Uterus (tissue), 4 donors: ENCODE data around the gene LRRC49. TPM values are rescaled to one million over a fixed set of nuclear protein-coding genes. Genes with fewer than 3 reads are reported as not detected.

Experiments used
- DNase-seq, 2 donors: peaks; one replicate each; pipeline ENCODE4 v3.0.0-alpha.2; 2019 to 2020
- H3K27ac ChIP-seq, 2 donors: fragments of 200-600 bp; sonication (generic); 1 replicate in 1 of 2; 2 replicates in 1 of 2; pipeline ENCODE4 v1.5.1; 2016 to 2018
- H3K27me3 ChIP-seq, 2 donors: fragments of 200-600 bp; sonication (generic); one replicate each; pipeline ENCODE4 v1.5.1; 2018 to 2019; ENCODE audit warnings: control low read depth in 1 of 2
- H3K36me3 ChIP-seq, 2 donors: fragments of 200-600 bp; sonication (generic); one replicate each; pipeline ENCODE4 v1.5.1; 2019; ENCODE audit warnings: control low read depth in 1 of 2
- H3K4me1 ChIP-seq, 2 donors: fragments of 200-600 bp; sonication (generic); one replicate each; pipeline ENCODE4 v1.5.1; 2018 to 2019; ENCODE audit warnings: control low read depth in 1 of 2
- H3K4me3 ChIP-seq, 2 donors: fragments of 200-600 bp; sonication (generic); 1 replicate in 1 of 2; 2 replicates in 1 of 2; pipeline ENCODE4 v1.5.1; 2018 to 2019; ENCODE audit warnings: mild to moderate bottlenecking in 1 of 2
- H3K9me3 ChIP-seq, 2 donors: fragments of 200-600 bp; sonication (generic); one replicate each; pipeline ENCODE4 v1.5.1; 2019; ENCODE audit warnings: control low read depth in 1 of 2
- CTCF ChIP-seq, 4 experiments: fragments of 200-600 bp in 2 of 4; fragments of 450-650 bp in 2 of 4; sonication (generic) in 2 of 4; IDR thresholded peaks; one replicate each; pipeline ENCODE4 v1.5.1; 2016 to 2019; ENCODE audit warnings: antibody characterized with exemption in 4 of 4, mild to moderate bottlenecking in 2 of 4, moderate library complexity in 1 of 4
- POLR2A ChIP-seq, 2 donors: fragments of 450-650 bp; IDR thresholded peaks; one replicate each; pipeline ENCODE4 v1.6.1; 2016; ENCODE audit warnings: antibody characterized with exemption in 2 of 2, mild to moderate bottlenecking in 1 of 2, moderate library complexity in 1 of 2
- intact Hi-C: fragments of 100-400 bp; cut with DNase I; formaldehyde crosslinking; loops from one replicate; pipeline ENCODE4 v1.15.1; 2023; ENCODE audit warnings: low total_unique reads
- total RNA-seq, 4 donors: library from RNA; depleted of rRNA in 3 of 4; stranded (reverse); fragments of >200 nt in 3 of 4; gene quantifications; one replicate each; pipeline versions ENCODE4 v1.1.0 to v1.2.4, GENCODE V29; 2014 to 2023
- donor health status: DM: yes; HTN: yes; CAD: no.

The LRRC49 gene
- total RNA-seq, 4 donors from 2014 or later: 13.8 to 48.7 (median 19.7) TPM

GRCh38 chr15:71093054-71094024 lies 200.7 kb downstream of the LRRC49 start:
- Histone ChIP-seq H3K36me3 (no peaks in the 10 kb centered on the region), H3K4me1 (no peaks in the 10 kb centered on the region), H3K27ac (no peak overlapping the region), H3K9me3 (no peaks in the 10 kb centered on the region), H3K4me3 (no peak overlapping the region), H3K27me3 (no peaks in the 10 kb centered on the region)
- intact Hi-C loops: no loop called here
- TF ChIP-seq POLR2A (IDR thresholded peaks at IDR 0.05) (no peak), CTCF (IDR thresholded peaks at IDR 0.05) (no peak)
- DNase-seq: no peak

- Histone ChIP-seq H3K4me3 (no peak overlapping the region), H3K27me3 (no peaks in the 10 kb centered on the region), H3K9me3 (no peaks in the 10 kb centered on the region), H3K27ac (no peak overlapping the region), H3K36me3 (no peaks in the 10 kb centered on the region), H3K4me1 (no peaks in the 10 kb centered on the region)
- TF ChIP-seq POLR2A (IDR thresholded peaks at IDR 0.05) (no peak), CTCF (IDR thresholded peaks at IDR 0.05) (no peak)
- DNase-seq: no peak
- intact Hi-C loops: no loop called here
These were observed 201.5 kb downstream of the LRRC49 start for GRCh38 chr15:71094137-71094536.

- no peaks in the 10 kb centered on the region for H3K27me3 ChIP-seq
- TF ChIP-seq CTCF (IDR thresholded peaks at IDR 0.05): no peak
- no peak for TF ChIP-seq POLR2A (IDR thresholded peaks at IDR 0.05)
- H3K27ac ChIP-seq: no peak overlapping the region
These were observed 204.1 kb downstream of the LRRC49 start for GRCh38 chr15:71096676-71097075.

GRCh38 chr15:71097890-71098289 lies 205.3 kb downstream of the LRRC49 start:
- no peaks in the 10 kb centered on the region for H3K9me3 ChIP-seq
- DNase-seq: no peak
- intact Hi-C loops: no loop called here

More at GRCh38 chr15:71096676-71097075, 204.1 kb downstream of the LRRC49 start:
- Histone ChIP-seq H3K9me3 (no peaks in the 10 kb centered on the region), H3K4me3 (no peak overlapping the region), H3K4me1 (no peaks in the 10 kb centered on the region), H3K36me3 (no peaks in the 10 kb centered on the region)
- intact Hi-C loops: no loop called here
- no peak for DNase-seq

More at GRCh38 chr15:71097890-71098289, 205.3 kb downstream of the LRRC49 start:
- TF ChIP-seq POLR2A (IDR thresholded peaks at IDR 0.05): no peak
- TF ChIP-seq CTCF (IDR thresholded peaks at IDR 0.05): no peak
- Histone ChIP-seq H3K36me3 (no peaks in the 10 kb centered on the region), H3K4me1 (no peaks in the 10 kb centered on the region), H3K27ac (no peak overlapping the region), H3K4me3 (no peak overlapping the region), H3K27me3 (no peaks in the 10 kb centered on the region)
